ENCODE results near the gene TMED1.
"Not testable (repeated sequence)": the region's sequence is repeated elsewhere in the genome, so short reads cannot be mapped to it uniquely, and the experiment has no call there.

TMED1 gene

GRCh38 chr19:10835754-10836478 is at the start of gene TMED1:
TSS of gene TMED1 (minus strand) at chr19:10836212. CDS start at chr19:10836191, 21 bp downstream.
- peak; percentile 98 for DNase-seq (ENCODE audit: low spot score)

- no peak for DNase-seq (ENCODE audit: low spot score)
Measured at GRCh38 chr19:10885201-10886169, 49.5 kb upstream of the TMED1 start.

- no peak for DNase-seq (ENCODE audit: low spot score)
Measured at GRCh38 chr19:10884274-10884673, 48.3 kb upstream of the TMED1 start.

GRCh38 chr19:10882108-10882457 is 46.1 kb upstream of the TMED1 start:
- DNase-seq (ENCODE audit: low spot score): no peak

GRCh38 chr19:10881403-10882107 is 45.5 kb upstream of the TMED1 start:
- DNase-seq (ENCODE audit: low spot score): no peak

- DNase-seq (ENCODE audit: low spot score): no peak
Measured at GRCh38 chr19:10878253-10878652, 42.2 kb upstream of the TMED1 start.

GRCh38 chr19:10877608-10878007 is 41.6 kb upstream of the TMED1 start:
- not testable (repeated sequence) for DNase-seq (ENCODE audit: low spot score)

GRCh38 chr19:10876459-10877240 is 40.6 kb upstream of the TMED1 start:
- DNase-seq (ENCODE audit: low spot score): peak; percentile 62

- DNase-seq (ENCODE audit: low spot score): no peak
Measured at GRCh38 chr19:10874024-10874423, 38.0 kb upstream of the TMED1 start.

- DNase-seq (ENCODE audit: low spot score): no peak
Measured at GRCh38 chr19:10872546-10873107, 36.6 kb upstream of the TMED1 start.

GRCh38 chr19:10871711-10872545 is 35.9 kb upstream of the TMED1 start:
- DNase-seq (ENCODE audit: low spot score): no peak

- peak; percentile 99 for DNase-seq (ENCODE audit: low spot score)
Measured at GRCh38 chr19:10870955-10871603, 35.1 kb upstream of the TMED1 start, which contains the start of gene CARM1. TSS of gene CARM1 (plus strand) at chr19:10871553. CDS start at chr19:10871703, 150 bp downstream.

- DNase-seq (ENCODE audit: low spot score): no peak
Measured at GRCh38 chr19:10870501-10870954, 34.5 kb upstream of the TMED1 start.

GRCh38 chr19:10869872-10870311 is 33.9 kb upstream of the TMED1 start:
- not testable (repeated sequence) for DNase-seq (ENCODE audit: low spot score)

- no peak for DNase-seq (ENCODE audit: low spot score)
Measured at GRCh38 chr19:10868872-10869547, 33.0 kb upstream of the TMED1 start.

- no peak for DNase-seq (ENCODE audit: low spot score)
Measured at GRCh38 chr19:10866495-10866894, 30.5 kb upstream of the TMED1 start.

- peak; percentile 89 for DNase-seq (ENCODE audit: low spot score)
Measured at GRCh38 chr19:10864538-10864899, 28.5 kb upstream of the TMED1 start.

- DNase-seq (ENCODE audit: low spot score): no peak
Measured at GRCh38 chr19:10863107-10863717, 27.2 kb upstream of the TMED1 start.
